GM23248 (cell line): ENCODE results near the gene TRAPPC3L.

Experiments used
- EZH2 ChIP-seq: fragments of 200-600 bp; sonication (generic); IDR thresholded peaks from 2 replicates; pipeline ENCODE4 v1.6.1; 2018; ENCODE audit warnings: antibody characterized with exemption, mild to moderate bottlenecking; ENCODE audit not compliant: insufficient read depth, poor library complexity, severe bottlenecking
- EZH2phosphoT487 ChIP-seq: fragments of 200-600 bp; sonication (generic); IDR thresholded peaks from 2 replicates; pipeline ENCODE4 v1.6.1; 2018; ENCODE audit warnings: antibody characterized with exemption, moderate library complexity, mild to moderate bottlenecking, low read depth; ENCODE audit not compliant: insufficient read depth

- TF ChIP-seq EZH2 (no peak), EZH2phosphoT487 (no peak)
Observed at GRCh38 chr6:116568111-116568510, 22.6 kb upstream of the TRAPPC3L start.
